MM.1S (cell line): ENCODE results near the gene ADCY4.

ENCODE experiments used
- DNase-seq: peaks from one replicate; pipeline ENCODE4 v3.0.0-alpha.2; 2015
- H2AFZ ChIP-seq: fragments of 300-600 bp; sonication (generic); 2 replicates; pipeline ENCODE4 v1.6.0; 2016; ENCODE audit warnings: antibody characterized with exemption, low read length
- H3F3A ChIP-seq: fragments of 300-600 bp; sonication (generic); 2 replicates; pipeline ENCODE4 v1.6.1; 2016; ENCODE audit warnings: mild to moderate bottlenecking, antibody characterized with exemption, low read length, moderate library complexity, mixed read lengths; ENCODE audit not compliant: insufficient read depth
- H3K27ac ChIP-seq: fragments of 300-600 bp; sonication (generic); 2 replicates; pipeline ENCODE4 v1.5.1; 2016; ENCODE audit warnings: mild to moderate bottlenecking, low read length
- H3K27me3 ChIP-seq: fragments of 300-600 bp; sonication (generic); replicated peaks from 2 replicates; pipeline ENCODE4 v1.6.0; 2016; ENCODE audit warnings: low read length; ENCODE audit not compliant: insufficient read depth
- H3K36me3 ChIP-seq: fragments of 300-600 bp; sonication (generic); replicated peaks from 2 replicates; pipeline ENCODE4 v1.6.1; 2016; ENCODE audit warnings: mild to moderate bottlenecking, low read length, mixed read lengths; ENCODE audit not compliant: insufficient read depth
- H3K4me1 ChIP-seq: fragments of 300-600 bp; sonication (generic); 2 replicates; pipeline ENCODE4 v1.6.1; 2016; ENCODE audit warnings: low read length, mixed read lengths
- H3K4me2 ChIP-seq: fragments of 300-600 bp; sonication (generic); 2 replicates; pipeline ENCODE4 v1.6.0; 2016; ENCODE audit warnings: low read depth, low read length
- H3K4me3 ChIP-seq: fragments of 300-600 bp; sonication (generic); 2 replicates; pipeline ENCODE4 v1.5.1; 2016; ENCODE audit warnings: low read length, mixed read lengths
- H3K79me2 ChIP-seq: fragments of 300-600 bp; sonication (generic); 2 replicates; pipeline ENCODE4 v1.6.1; 2016; ENCODE audit warnings: mixed run types, low read length, mixed read lengths
- H3K9ac ChIP-seq: fragments of 300-600 bp; sonication (generic); 2 replicates; pipeline ENCODE4 v1.6.1; 2016; ENCODE audit warnings: low read length, mixed read lengths
- H3K9me2 ChIP-seq: fragments of 300-600 bp; sonication (generic); replicated peaks from 2 replicates; pipeline ENCODE4 v1.6.1; 2016; ENCODE audit warnings: mild to moderate bottlenecking, low read length, mixed read lengths; ENCODE audit not compliant: insufficient read depth
- H3K9me3 ChIP-seq: fragments of 300-600 bp; sonication (generic); replicated peaks from 2 replicates; pipeline ENCODE4 v1.6.1; 2016; ENCODE audit warnings: mild to moderate bottlenecking, low read length, mixed read lengths; ENCODE audit not compliant: insufficient read depth
- H4K20me1 ChIP-seq: fragments of 300-600 bp; sonication (generic); 2 replicates; pipeline ENCODE4 v1.6.1; 2016; ENCODE audit warnings: mild to moderate bottlenecking, low read length, moderate library complexity, mixed read lengths; ENCODE audit not compliant: insufficient read depth
- EZH2 ChIP-seq: fragments of 300-600 bp; sonication (generic); optimal IDR thresholded peaks from 2 replicates; pipeline ENCODE3; 2017; ENCODE audit warnings: low read depth, mild to moderate bottlenecking, antibody characterized with exemption, low read length, mixed read lengths
- EZH2phosphoT487 ChIP-seq: fragments of 300-600 bp; sonication (generic); IDR thresholded peaks from 2 replicates; pipeline ENCODE4 v1.6.1; 2018; ENCODE audit warnings: antibody characterized with exemption, low read length
- TF ChIP-seq, protein P1 (sequence below): fragments of 300-600 bp; sonication (generic); IDR thresholded peaks from 2 replicates; pipeline ENCODE4 v1.5.1; 2016; ENCODE audit warnings: antibody characterized with exemption, low read length, mixed read lengths

ADCY4 gene

GRCh38 chr14:24281636-24282035, 53.2 kb downstream of the ADCY4 start:
- Histone ChIP-seq H3F3A (no peaks in the 10 kb centered on the region), H3K4me3 (no peak overlapping the region), H4K20me1 (no peaks in the 10 kb centered on the region), H3K9me3 (no peaks in the 10 kb centered on the region), H3K27me3 (no peaks in the 10 kb centered on the region), H3K27ac (no peak overlapping the region), H3K9ac (no peak overlapping the region), H3K79me2 (no peaks in the 10 kb centered on the region), H3K9me2 (no peaks in the 10 kb centered on the region), H3K4me2 (no peak overlapping the region), H3K36me3 (no peaks in the 10 kb centered on the region), H3K4me1 (peaks cover 7% of the 10 kb centered on the region; the same call in 1 of the 2 replicates), H2AFZ (no peak overlapping the region)
- DNase-seq = no peak
- TF ChIP-seq, protein P1, sequence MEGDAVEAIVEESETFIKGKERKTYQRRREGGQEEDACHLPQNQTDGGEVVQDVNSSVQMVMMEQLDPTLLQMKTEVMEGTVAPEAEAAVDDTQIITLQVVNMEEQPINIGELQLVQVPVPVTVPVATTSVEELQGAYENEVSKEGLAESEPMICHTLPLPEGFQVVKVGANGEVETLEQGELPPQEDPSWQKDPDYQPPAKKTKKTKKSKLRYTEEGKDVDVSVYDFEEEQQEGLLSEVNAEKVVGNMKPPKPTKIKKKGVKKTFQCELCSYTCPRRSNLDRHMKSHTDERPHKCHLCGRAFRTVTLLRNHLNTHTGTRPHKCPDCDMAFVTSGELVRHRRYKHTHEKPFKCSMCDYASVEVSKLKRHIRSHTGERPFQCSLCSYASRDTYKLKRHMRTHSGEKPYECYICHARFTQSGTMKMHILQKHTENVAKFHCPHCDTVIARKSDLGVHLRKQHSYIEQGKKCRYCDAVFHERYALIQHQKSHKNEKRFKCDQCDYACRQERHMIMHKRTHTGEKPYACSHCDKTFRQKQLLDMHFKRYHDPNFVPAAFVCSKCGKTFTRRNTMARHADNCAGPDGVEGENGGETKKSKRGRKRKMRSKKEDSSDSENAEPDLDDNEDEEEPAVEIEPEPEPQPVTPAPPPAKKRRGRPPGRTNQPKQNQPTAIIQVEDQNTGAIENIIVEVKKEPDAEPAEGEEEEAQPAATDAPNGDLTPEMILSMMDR = no peak
- TF ChIP-seq EZH2 = no peak

DNA sequence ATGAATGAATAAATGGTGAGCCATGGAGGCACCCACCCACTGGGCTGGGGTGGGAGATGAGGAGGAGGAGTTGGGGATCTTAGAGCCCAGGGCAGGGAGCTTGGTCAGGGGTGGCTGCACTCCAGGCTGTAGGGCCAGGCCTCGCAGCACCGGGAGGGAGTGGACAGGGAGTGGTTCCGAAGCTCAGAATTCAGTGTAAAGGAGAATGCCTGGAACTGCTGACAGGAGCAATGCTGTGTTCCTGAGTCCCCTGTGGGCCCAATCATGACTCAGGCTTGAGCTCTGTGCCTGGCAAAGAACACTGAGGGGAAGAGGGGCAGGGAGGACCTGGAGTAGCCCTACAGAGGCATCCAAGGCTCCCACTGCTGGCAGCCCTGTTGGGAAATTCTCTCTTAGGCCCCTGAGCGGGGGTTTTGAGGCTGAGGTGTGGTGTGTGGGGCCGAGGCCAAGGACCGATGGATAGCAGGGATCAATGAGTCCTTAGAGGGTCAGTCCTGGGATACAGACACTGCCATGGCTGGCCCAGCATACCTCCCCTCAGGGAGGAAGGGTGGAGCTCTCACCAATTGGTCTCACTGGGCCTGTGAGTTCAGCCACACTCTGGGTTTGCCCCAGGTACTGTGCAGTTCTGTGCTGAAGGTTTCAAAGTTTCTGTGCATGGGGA, 53.9 kb downstream of the ADCY4 start:
- no peaks in the 10 kb centered on the region for H3K79me2 ChIP-seq
- H3K9ac ChIP-seq = no peak overlapping the region
- no peak overlapping the region for H3K4me2 ChIP-seq
- H3F3A ChIP-seq = no peaks in the 10 kb centered on the region
- no peaks in the 10 kb centered on the region for H3K27me3 ChIP-seq
- TF ChIP-seq, protein P1 = no peak
- TF ChIP-seq EZH2phosphoT487 = no peak
- TF ChIP-seq EZH2 = no peak
- no peak overlapping the region for H3K27ac ChIP-seq
- no peak overlapping the region for H2AFZ ChIP-seq
- H3K9me2 ChIP-seq = no peaks in the 10 kb centered on the region
- no peak overlapping the region for H3K4me3 ChIP-seq
- no peak for DNase-seq
- peaks cover 7% of the 10 kb centered on the region; the same call in 1 of the 2 replicates for H3K4me1 ChIP-seq
- H3K36me3 ChIP-seq = no peaks in the 10 kb centered on the region
- H4K20me1 ChIP-seq = no peaks in the 10 kb centered on the region
- no peaks in the 10 kb centered on the region for H3K9me3 ChIP-seq

GRCh38 chr14:24279301-24280186, 55.3 kb downstream of the ADCY4 start:
- H3K9ac ChIP-seq = no peak overlapping the region
- no peak overlapping the region for H3K4me2 ChIP-seq
- no peaks in the 10 kb centered on the region for H3K9me2 ChIP-seq
- no peaks in the 10 kb centered on the region for H3F3A ChIP-seq
- no peaks in the 10 kb centered on the region for H4K20me1 ChIP-seq
- H3K9me3 ChIP-seq = no peaks in the 10 kb centered on the region
- H3K27me3 ChIP-seq = no peaks in the 10 kb centered on the region
- H3K36me3 ChIP-seq = no peaks in the 10 kb centered on the region
- TF ChIP-seq EZH2 = no peak
- no peak for TF ChIP-seq EZH2phosphoT487
- TF ChIP-seq, protein P1 = no peak; the same call in 1 of the 2 replicates
- H3K79me2 ChIP-seq = no peaks in the 10 kb centered on the region
- H3K4me1 ChIP-seq = peaks cover 7% of the 10 kb centered on the region; the same call in 1 of the 2 replicates
- no peak overlapping the region for H3K4me3 ChIP-seq
- 0 out of 2 replicates have a peak overlapping the region, but pooled peaks have one; percentile 27 for H2AFZ ChIP-seq
- H3K27ac ChIP-seq = no peak overlapping the region
- DNase-seq = no peak
